ENCODE results near the gene MECR.

Gene MECR

DNA sequence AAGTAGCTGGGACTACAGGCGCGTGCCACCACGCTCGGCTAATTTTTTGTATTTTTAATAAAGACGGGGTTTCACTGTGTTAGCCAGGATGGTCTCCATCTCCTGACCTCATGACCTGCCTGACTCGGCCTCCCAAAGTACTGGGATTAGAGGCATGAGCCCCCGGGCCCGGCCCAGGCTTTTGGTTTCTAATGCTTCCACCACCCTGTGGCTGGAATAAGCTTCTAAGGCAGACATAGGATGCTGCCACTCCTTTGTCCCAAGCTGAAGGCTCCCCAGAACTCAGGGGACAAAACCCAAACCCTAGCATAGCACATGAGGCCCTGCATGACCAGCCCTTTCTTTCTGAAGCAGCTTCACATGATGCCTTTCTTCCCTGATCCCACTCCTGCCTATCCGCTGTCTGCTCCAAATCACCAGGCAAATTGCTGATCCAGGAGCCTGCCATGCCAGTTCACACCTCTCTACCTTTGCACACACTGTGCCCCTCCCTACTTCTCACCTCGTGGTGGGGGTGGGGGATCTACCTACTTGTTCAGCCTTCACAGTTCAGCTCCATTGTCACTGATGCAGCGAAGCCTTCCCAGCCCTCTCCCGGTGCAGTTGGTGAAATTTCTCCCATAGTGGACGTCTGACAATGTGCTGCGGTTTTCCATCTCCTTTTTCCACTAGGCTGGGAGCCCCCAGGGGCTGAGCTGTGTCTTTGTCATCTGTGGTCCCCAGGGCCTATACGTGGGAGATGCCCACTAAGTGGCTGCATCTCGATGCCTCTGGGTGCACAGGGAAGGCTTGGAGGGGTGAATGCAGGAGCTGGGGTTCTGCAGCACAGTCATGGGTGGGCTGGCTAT lies 12.5 kb upstream of the MECR start:
- Histone ChIP-seq H3K27me3 (no peaks in the 10 kb centered on the region), H3K4me3 (no peak overlapping the region), H3K4me1 (peaks cover 0 to 6% (median 5%) of the 10 kb centered on the region in 4 donors), H3K9me3 (no peaks in the 10 kb centered on the region), H3K27ac (no peak overlapping the region), H3K36me3 (no peaks in the 10 kb centered on the region)
- no peak for TF ChIP-seq CTCF (IDR thresholded peaks at IDR 0.05)
- DNase-seq: no peak
- intact Hi-C loops (cut with DNase I; ENCODE audit: low total_unique reads): no loop called here

- H3K4me3 ChIP-seq: no peak overlapping the region
- H3K27ac ChIP-seq: no peak overlapping the region
- H3K9me3 ChIP-seq: no peaks in the 10 kb centered on the region
- no peaks in the 10 kb centered on the region for H3K36me3 ChIP-seq
- intact Hi-C loops (cut with DNase I; ENCODE audit: low total_unique reads): no loop called here
- no peak for TF ChIP-seq CTCF (IDR thresholded peaks at IDR 0.05)
- H3K27me3 ChIP-seq: no peaks in the 10 kb centered on the region
- no peak for DNase-seq
- H3K4me1 ChIP-seq: peaks cover 0 to 21% (median 13%) of the 10 kb centered on the region in 4 donors
Measured at GRCh38 chr1:29240986-29241385, 10.3 kb upstream of the MECR start.

DNA sequence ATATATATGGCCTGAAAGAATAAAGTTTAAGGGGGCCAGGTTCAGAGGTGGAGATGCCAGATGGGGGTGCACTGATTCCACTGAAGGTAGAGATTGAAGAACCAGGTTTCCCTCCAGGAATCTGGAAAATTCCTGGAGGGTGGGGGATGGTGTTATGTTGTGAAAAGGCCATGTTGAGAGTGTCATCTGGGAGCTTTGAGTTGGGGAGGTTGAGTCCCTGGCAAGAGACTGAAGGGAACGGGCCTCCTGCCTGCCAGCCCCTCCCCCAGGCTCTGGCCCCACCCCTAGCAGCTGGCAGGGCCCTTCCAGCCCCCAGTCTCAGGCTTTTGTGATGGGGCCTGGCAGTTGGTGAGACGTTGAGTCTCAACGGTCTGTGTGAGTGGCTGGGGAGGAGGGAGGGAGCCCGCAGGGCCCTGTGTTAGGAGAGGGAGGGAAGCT lies 9.7 kb upstream of the MECR start:
- Histone ChIP-seq H3K4me1 (peaks cover 0 to 24% (median 15%) of the 10 kb centered on the region in 4 donors), H3K27me3 (no peaks in the 10 kb centered on the region), H3K36me3 (no peaks in the 10 kb centered on the region), H3K27ac (no peak overlapping the region), H3K9me3 (no peaks in the 10 kb centered on the region), H3K4me3 (no peak overlapping the region)
- intact Hi-C loops (cut with DNase I; ENCODE audit: low total_unique reads): no loop called here
- no peak for TF ChIP-seq CTCF (IDR thresholded peaks at IDR 0.05)
- DNase-seq: no peak

GRCh38 chr1:29239142-29239541 lies 8.4 kb upstream of the MECR start:
- Histone ChIP-seq H3K4me3 (no peak overlapping the region), H3K4me1 (peaks cover 0 to 24% (median 15%) of the 10 kb centered on the region in 4 donors), H3K27ac (peak overlapping the region in 1 of 2 donors; percentile 72), H3K36me3 (no peaks in the 10 kb centered on the region), H3K9me3 (no peaks in the 10 kb centered on the region), H3K27me3 (no peaks in the 10 kb centered on the region)
- intact Hi-C loops (cut with DNase I; ENCODE audit: low total_unique reads): loop anchor here (5.0 kb wide), 1 partner anchor 848 kb away; no protein-coding TSS in a partner anchor
- DNase-seq: no peak
- no peak for TF ChIP-seq CTCF (IDR thresholded peaks at IDR 0.05)

GRCh38 chr1:29238620-29239002 lies 7.9 kb upstream of the MECR start:
- DNase-seq: no peak
- Histone ChIP-seq H3K36me3 (no peaks in the 10 kb centered on the region), H3K27ac (peak overlapping the region; percentile 72 to 73), H3K9me3 (no peaks in the 10 kb centered on the region), H3K4me3 (peak overlapping the region; percentile 59 to 73), H3K27me3 (no peaks in the 10 kb centered on the region), H3K4me1 (peaks cover 0 to 24% (median 15%) of the 10 kb centered on the region in 4 donors)
- intact Hi-C loops (cut with DNase I; ENCODE audit: low total_unique reads): loop anchor here (5.0 kb wide), 1 partner anchor 849 kb away; no protein-coding TSS in a partner anchor
- TF ChIP-seq CTCF (IDR thresholded peaks at IDR 0.05): no peak

All from tibial artery (tissue), 4 donors.